Measurements from ENCODE around the gene SMIM41. TPM values are rescaled to one million over a fixed set of nuclear protein-coding genes. Genes with fewer than 3 reads are reported as not detected.

The SMIM41 gene
- total RNA-seq, 1 donor from 2014 or later: not detected

- peak overlapping the region; percentile 45 for H3K27ac Mint-ChIP-seq
- H3K4me1 Mint-ChIP-seq (ENCODE audit: low read depth): peaks cover 3% of the 10 kb centered on the region
- no peaks in the 10 kb centered on the region for H3K9me3 Mint-ChIP-seq (ENCODE audit: low read depth)
- no peak for DNase-seq (ENCODE audit: low spot score, unreplicated experiment)
- H3K36me3 Mint-ChIP-seq (ENCODE audit: insufficient read depth): no peaks in the 10 kb centered on the region
- H3K27me3 Mint-ChIP-seq: peaks cover 23% of the 10 kb centered on the region
- no peak overlapping the region for H3K4me3 Mint-ChIP-seq (ENCODE audit: low read depth)
- no peak for TF ChIP-seq CTCF (IDR thresholded peaks at IDR 0.05; ENCODE audit: unreplicated experiment)
These were observed 17.1 kb upstream of the SMIM41 start for GRCh38 chr12:52062167-52063081.

GRCh38 chr12:52063082-52063924 is 16.2 kb upstream of the SMIM41 start:
- Mint-ChIP-seq H3K27me3 (peaks cover 23% of the 10 kb centered on the region), H3K4me3 (ENCODE audit: low read depth) (no peak overlapping the region), H3K4me1 (ENCODE audit: low read depth) (peaks cover 3% of the 10 kb centered on the region), H3K9me3 (ENCODE audit: low read depth) (no peaks in the 10 kb centered on the region), H3K27ac (no peak overlapping the region), H3K36me3 (ENCODE audit: insufficient read depth) (no peaks in the 10 kb centered on the region)
- no peak for TF ChIP-seq CTCF (IDR thresholded peaks at IDR 0.05; ENCODE audit: unreplicated experiment)
- DNase-seq (ENCODE audit: low spot score, unreplicated experiment): no peak

- Mint-ChIP-seq H3K9me3 (ENCODE audit: low read depth) (no peaks in the 10 kb centered on the region), H3K4me1 (ENCODE audit: low read depth) (peaks cover 3% of the 10 kb centered on the region), H3K36me3 (ENCODE audit: insufficient read depth) (no peaks in the 10 kb centered on the region), H3K4me3 (ENCODE audit: low read depth) (no peak overlapping the region), H3K27me3 (peaks cover 23% of the 10 kb centered on the region), H3K27ac (no peak overlapping the region)
- no peak for DNase-seq (ENCODE audit: low spot score, unreplicated experiment)
- no peak for TF ChIP-seq CTCF (IDR thresholded peaks at IDR 0.05; ENCODE audit: unreplicated experiment)
These were observed 15.4 kb upstream of the SMIM41 start for GRCh38 chr12:52063981-52064649.

- Mint-ChIP-seq H3K36me3 (ENCODE audit: insufficient read depth) (no peaks in the 10 kb centered on the region), H3K9me3 (ENCODE audit: low read depth) (no peaks in the 10 kb centered on the region), H3K4me1 (ENCODE audit: low read depth) (peaks cover 19% of the 10 kb centered on the region), H3K27ac (no peak overlapping the region), H3K4me3 (ENCODE audit: low read depth) (no peak overlapping the region), H3K27me3 (peaks cover 23% of the 10 kb centered on the region)
- no peak for TF ChIP-seq CTCF (IDR thresholded peaks at IDR 0.05; ENCODE audit: unreplicated experiment)
- no peak for DNase-seq (ENCODE audit: low spot score, unreplicated experiment)
These were observed 13.0 kb upstream of the SMIM41 start for GRCh38 chr12:52066346-52067080.

All from progenitor cell of endocrine pancreas (in vitro differentiated cells).